Body of pancreas (tissue), 4 donors: Measurements from ENCODE around the gene MEPE. TPM values are rescaled to one million over a fixed set of nuclear protein-coding genes. Genes with fewer than 3 reads are reported as not detected.

Experiments used
- ATAC-seq: fragments of 150-250 bp; one replicate; pipeline ENCODE4 v1.9.1; 2016
- DNase-seq, 4 donors: peaks; one replicate each; pipeline ENCODE4 v3.0.0-alpha.2; 2019
- H3K27ac ChIP-seq, 4 donors: fragments of 200-600 bp; sonication (generic); 1 replicate in 3 of 4; 2 replicates in 1 of 4; pipeline versions ENCODE4 v1.5.1 to v1.6.1; 2016 to 2019; ENCODE audit warnings: mild to moderate bottlenecking in 1 of 4, mixed read lengths in 1 of 4, moderate library complexity in 1 of 4
- H3K27me3 ChIP-seq, 2 donors: fragments of 200-600 bp; sonication (generic); one replicate each; pipeline ENCODE4 v1.6.0; 2016; ENCODE audit warnings: mild to moderate bottlenecking in 1 of 2
- H3K36me3 ChIP-seq, 2 donors: fragments of 200-600 bp; sonication (generic); replicated peaks in 1 of 2; 2 replicates each; pipeline ENCODE4 v1.5.1; 2016; ENCODE audit warnings: low read depth in 2 of 2; ENCODE audit not compliant: insufficient read depth in 1 of 2
- H3K4me1 ChIP-seq: fragments of 200-600 bp; sonication (generic); one replicate; pipeline ENCODE4 v1.6.0; 2016
- H3K4me3 ChIP-seq, 2 donors: fragments of 200-600 bp; sonication (generic); 1 replicate in 1 of 2; 2 replicates in 1 of 2; pipeline ENCODE4 v1.5.1; 2016 to 2019
- H3K9me3 ChIP-seq, 3 donors: fragments of 200-600 bp; sonication (generic); 1 replicate in 2 of 3; 2 replicates in 1 of 3; pipeline ENCODE4 v1.5.1; 2016
- CTCF ChIP-seq, 7 experiments: fragments of 450-650 bp in 4 of 7; fragments of 200-600 bp in 3 of 7; sonication (generic) in 3 of 7; IDR thresholded peaks; one replicate each; pipeline ENCODE4 v1.5.1; 2016 to 2019; ENCODE audit warnings: antibody characterized with exemption in 7 of 7
- POLR2A ChIP-seq, 3 donors: fragments of 450-650 bp; IDR thresholded peaks; one replicate each; pipeline ENCODE4 v1.6.1; 2016; ENCODE audit warnings: antibody characterized with exemption in 3 of 3, mild to moderate bottlenecking in 2 of 3
- WGBS, 2 donors: methylation state at CpG; one replicate each; pipeline ENCODE4 v1.1.5; 2017; 5-methylcytosine and 5-hydroxymethylcytosine counted together
- intact Hi-C: fragments of 100-400 bp; cut with DNase I; formaldehyde crosslinking; loops from one replicate; pipeline ENCODE4 v1.15.1; 2023
- total RNA-seq, 2 donors: library from RNA; depleted of rRNA; stranded (reverse); fragments of >200 nt; gene quantifications; one replicate each; pipeline ENCODE4 v1.1.0, GENCODE V29; 2016

MEPE gene
- total RNA-seq, 2 donors from 2014 or later = not detected

- Histone ChIP-seq H3K36me3 (no peaks in the 10 kb centered on the region), H3K27me3 (no peaks in the 10 kb centered on the region), H3K4me3 (no peak overlapping the region), H3K9me3 (no peaks in the 10 kb centered on the region), H3K4me1 (no peaks in the 10 kb centered on the region), H3K27ac (no peak overlapping the region)
- intact Hi-C loops = no loop called here
- 57 to 66% methylated on average over 3 of the region's 3 CpGs for WGBS, 2 donors
- DNase-seq = no peak
- ATAC-seq = no peak
- no peak for TF ChIP-seq POLR2A (IDR thresholded peaks at IDR 0.05)
- no peak for TF ChIP-seq CTCF (IDR thresholded peaks at IDR 0.05)
Observed at GRCh38 chr4:87807402-87807801, 25.4 kb upstream of the MEPE start.

GRCh38 chr4:87811977-87812376 is 20.8 kb upstream of the MEPE start:
- ATAC-seq = no peak
- no peaks in the 10 kb centered on the region for H3K36me3 ChIP-seq
- no peaks in the 10 kb centered on the region for H3K27me3 ChIP-seq
- H3K4me1 ChIP-seq = no peaks in the 10 kb centered on the region
- intact Hi-C loops = no loop called here
- no peak overlapping the region for H3K27ac ChIP-seq
- 76 to 88% methylated on average over 2 of the region's 2 CpGs for WGBS, 2 donors
- DNase-seq = no peak
- TF ChIP-seq POLR2A (IDR thresholded peaks at IDR 0.05) (no peak), CTCF (IDR thresholded peaks at IDR 0.05) (no peak)
- H3K4me3 ChIP-seq = no peak overlapping the region
- H3K9me3 ChIP-seq = no peaks in the 10 kb centered on the region

- Histone ChIP-seq H3K27me3 (no peaks in the 10 kb centered on the region), H3K9me3 (no peaks in the 10 kb centered on the region), H3K4me1 (no peaks in the 10 kb centered on the region), H3K27ac (no peak overlapping the region), H3K36me3 (no peaks in the 10 kb centered on the region), H3K4me3 (no peak overlapping the region)
- TF ChIP-seq POLR2A (IDR thresholded peaks at IDR 0.05) (no peak), CTCF (IDR thresholded peaks at IDR 0.05) (no peak)
- intact Hi-C loops = no loop called here
- DNase-seq (no peak), ATAC-seq (no peak)
- WGBS, 2 donors = 67 to 76% methylated on average over 5 to 8 of the region's 8 CpGs
Observed at GRCh38 chr4:87819281-87819919, 13.4 kb upstream of the MEPE start.

DNA sequence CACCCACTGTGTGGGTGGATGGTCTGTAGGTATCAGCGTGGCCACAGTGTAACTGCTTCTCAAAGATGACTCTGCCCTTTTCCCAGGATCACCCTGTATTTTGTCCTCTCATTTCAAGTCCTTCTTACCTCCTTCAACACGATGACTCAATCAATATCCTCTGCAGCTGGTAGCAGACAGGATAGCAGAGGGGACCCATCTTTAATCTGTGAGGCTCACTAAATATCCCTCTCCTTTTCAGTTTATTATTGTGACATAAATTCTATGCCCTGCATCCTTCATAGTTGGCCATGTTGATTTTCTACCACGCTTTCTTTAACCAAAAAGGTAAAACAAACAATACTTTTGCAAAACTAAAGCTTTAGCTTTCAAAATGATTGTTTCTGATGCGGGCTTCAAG is 9.6 kb upstream of the MEPE start:
- ATAC-seq = no peak
- H3K27ac ChIP-seq = no peak overlapping the region
- no peak for DNase-seq
- no peak overlapping the region for H3K4me3 ChIP-seq
- H3K4me1 ChIP-seq = no peaks in the 10 kb centered on the region
- no peaks in the 10 kb centered on the region for H3K36me3 ChIP-seq
- no peaks in the 10 kb centered on the region for H3K9me3 ChIP-seq
- TF ChIP-seq CTCF (IDR thresholded peaks at IDR 0.05) = no peak
- no peak for TF ChIP-seq POLR2A (IDR thresholded peaks at IDR 0.05)
- intact Hi-C loops = no loop called here
- no peaks in the 10 kb centered on the region for H3K27me3 ChIP-seq
- WGBS, 2 donors = 48 to 56% methylated on average over 4 of the region's 4 CpGs

GRCh38 chr4:87823724-87824123 is 9.0 kb upstream of the MEPE start:
- no peaks in the 10 kb centered on the region for H3K4me1 ChIP-seq
- intact Hi-C loops = no loop called here
- WGBS, 2 donors = 15 to 32% methylated on average over 1 of the region's 1 CpG

More at GRCh38 chr4:87823724-87824123, 9.0 kb upstream of the MEPE start:
- DNase-seq = no peak
- TF ChIP-seq CTCF (IDR thresholded peaks at IDR 0.05) (no peak), POLR2A (IDR thresholded peaks at IDR 0.05) (no peak)
- Histone ChIP-seq H3K36me3 (no peaks in the 10 kb centered on the region), H3K27ac (no peak overlapping the region), H3K27me3 (no peaks in the 10 kb centered on the region), H3K9me3 (no peaks in the 10 kb centered on the region), H3K4me3 (no peak overlapping the region)
- ATAC-seq = no peak
